SK-N-SH (cell line): Measurements from ENCODE around the gene DDI2. TPM values are rescaled to one million over a fixed set of nuclear protein-coding genes. Genes with fewer than 3 reads are reported as not detected.
"Not testable (repeated sequence)": the region's sequence is repeated elsewhere in the genome, so short reads cannot be mapped to it uniquely, and the experiment has no call there.

ENCODE experiments used
- CTCF ChIA-PET: fragments of 300-600, 350-600 bp; formaldehyde crosslinking; extraction: SDS; loops from one replicate; lab custom pipeline; 2021; lab: Yijun Ruan, JAX
- POLR2A ChIA-PET: fragments of 350-600 bp; sonication (Branson Sonifier 250); formaldehyde crosslinking; extraction: SDS; loops from one replicate; lab custom pipeline; 2020; ENCODE audit warnings: antibody characterized with exemption, inconsistent platforms; lab: Yijun Ruan, JAX
- DNase-seq: peaks from one replicate; pipeline ENCODE4 v3.0.0; 2012
- H2AFZ ChIP-seq: fragments of 200-600 bp; sonication (generic); 2 replicates; pipeline ENCODE4 v1.8.1; 2016; ENCODE audit warnings: antibody characterized with exemption, mild to moderate bottlenecking, low read depth
- H3F3A ChIP-seq: fragments of 200-600 bp; sonication (generic); replicated peaks from 2 replicates; pipeline ENCODE3; 2016; ENCODE audit warnings: antibody characterized with exemption, mild to moderate bottlenecking; ENCODE audit not compliant: insufficient read depth
- H3K27ac ChIP-seq, 2 experiments: fragments of 200-500 bp in 1 of 2; fragments of 200-600 bp in 1 of 2; sonication (Bioruptor generic) in 1 of 2; sonication (generic), shearing (Covaris generic) in 1 of 2; 2 replicates each; pipeline versions ENCODE4 v1.5.1 to v1.6.1; 2014 to 2016; ENCODE audit warnings: low read depth in 2 of 2, inconsistent platforms in 1 of 2, low read length in 1 of 2, mild to moderate bottlenecking in 1 of 2, mixed read lengths in 1 of 2
- H3K27me3 ChIP-seq: fragments of 200-600 bp; sonication (generic), shearing (Covaris generic); 2 replicates; pipeline ENCODE4 v1.6.1; 2016; ENCODE audit warnings: mixed run types; ENCODE audit not compliant: insufficient read depth
- H3K36me3 ChIP-seq, 2 experiments: fragments of 200-500 bp in 1 of 2; fragments of 200-600 bp in 1 of 2; sonication (Bioruptor generic) in 1 of 2; sonication (generic) in 1 of 2; replicated peaks in 1 of 2; 2 replicates each; pipeline versions ENCODE3 to v1.5.1; 2014 to 2016; ENCODE audit warnings: low read length in 1 of 2, mild to moderate bottlenecking in 1 of 2; ENCODE audit not compliant: insufficient read depth in 2 of 2, control insufficient read depth in 1 of 2
- H3K4me1 ChIP-seq, 2 experiments: fragments of 200-500 bp in 1 of 2; fragments of 200-600 bp in 1 of 2; sonication (Bioruptor generic) in 1 of 2; sonication (generic), shearing (Covaris generic) in 1 of 2; 2 replicates each; pipeline versions ENCODE4 v1.5.1 to v1.6.1; 2014 to 2016; ENCODE audit warnings: low read depth in 1 of 2, low read length in 1 of 2, mixed run types in 1 of 2; ENCODE audit not compliant: insufficient read depth in 2 of 2, control insufficient read depth in 1 of 2
- H3K4me2 ChIP-seq: fragments of 200-600 bp; sonication (generic), shearing (Covaris generic); 2 replicates; pipeline ENCODE4 v1.6.1; 2017; ENCODE audit warnings: mixed run types
- H3K4me3 ChIP-seq, 2 experiments: fragments of 200-500 bp in 1 of 2; fragments of 200-600 bp in 1 of 2; sonication (Bioruptor generic) in 1 of 2; sonication (generic), shearing (Covaris generic) in 1 of 2; 2 replicates each; pipeline versions ENCODE4 v1.5.1 to v1.8.1; 2014 to 2016; ENCODE audit warnings: low read depth in 2 of 2, inconsistent platforms in 1 of 2, low read length in 1 of 2, mild to moderate bottlenecking in 1 of 2, mixed read lengths in 1 of 2, moderate library complexity in 1 of 2
- H3K79me2 ChIP-seq: fragments of 200-600 bp; sonication (generic); 2 replicates; pipeline ENCODE4 v1.8.1; 2017; ENCODE audit warnings: mild to moderate bottlenecking; ENCODE audit not compliant: insufficient read depth
- H3K9ac ChIP-seq: fragments of 200-600 bp; sonication (generic); 2 replicates; pipeline ENCODE4 v1.6.1; 2017; ENCODE audit warnings: mixed run types
- H3K9me2 ChIP-seq: fragments of 200-600 bp; sonication (generic); 2 replicates; pipeline ENCODE4 v1.6.1; 2017; ENCODE audit warnings: mixed run types
- H3K9me3 ChIP-seq: fragments of 200-600 bp; sonication (generic); 2 replicates; pipeline ENCODE4 v1.6.1; 2017; ENCODE audit warnings: mixed run types, mild to moderate bottlenecking, moderate library complexity
- H4K20me1 ChIP-seq: fragments of 200-600 bp; sonication (generic); 2 replicates; pipeline ENCODE4 v1.6.1; 2017; ENCODE audit warnings: mild to moderate bottlenecking, mixed run types; ENCODE audit not compliant: insufficient read depth
- ELF1 ChIP-seq: IDR thresholded peaks from 2 replicates; pipeline ENCODE4 v1.4.0; 2012
- EP300 ChIP-seq, 2 experiments: IDR thresholded peaks; 2 replicates each; pipeline versions ENCODE4 v1.4.0 to v1.6.1; 2012; ENCODE audit warnings: borderline replicate concordance in 1 of 2, low read depth in 1 of 2, low read length in 1 of 2
- FOSL2 ChIP-seq: IDR thresholded peaks from 2 replicates; pipeline ENCODE4 v1.4.0; 2012; ENCODE audit warnings: low read depth, mild to moderate bottlenecking, moderate library complexity, borderline replicate concordance
- FOXM1 ChIP-seq: IDR thresholded peaks from 2 replicates; pipeline ENCODE4 v1.4.0; 2012; ENCODE audit warnings: low read depth, mild to moderate bottlenecking
- GATA2 ChIP-seq: sonication (generic); formaldehyde crosslinking; IDR thresholded peaks from 2 replicates; pipeline ENCODE4 v1.5.0; 2020; ENCODE audit warnings: mild to moderate bottlenecking, missing genetic modification reagents
- MEF2A ChIP-seq: IDR thresholded peaks from 2 replicates; pipeline ENCODE4 v1.4.0; 2012; ENCODE audit warnings: low read depth, borderline replicate concordance
- MXI1 ChIP-seq: IDR thresholded peaks from 2 replicates; pipeline ENCODE4 v1.6.1; 2012; ENCODE audit warnings: mild to moderate bottlenecking, low read depth, low read length, improper control_type of control experiment
- RAD21 ChIP-seq: IDR thresholded peaks from 2 replicates; pipeline ENCODE4 v1.6.1; 2012; ENCODE audit warnings: mild to moderate bottlenecking, low read length
- RFX5 ChIP-seq: IDR thresholded peaks from 2 replicates; pipeline ENCODE4 v1.6.1; 2012; ENCODE audit warnings: mild to moderate bottlenecking, improper control_type of control experiment, low read length
- TEAD4 ChIP-seq: IDR thresholded peaks from 2 replicates; pipeline ENCODE4 v1.4.0; 2012; ENCODE audit warnings: mild to moderate bottlenecking, borderline replicate concordance; ENCODE audit not compliant: insufficient read depth
- USF2 ChIP-seq: fragments of 150-350 bp; IDR thresholded peaks from 2 replicates; pipeline ENCODE4 v1.6.1; 2017; ENCODE audit warnings: antibody characterized with exemption, low read length, low read depth, borderline replicate concordance
- YY1 ChIP-seq: IDR thresholded peaks from 2 replicates; pipeline ENCODE4 v1.4.0; 2012; ENCODE audit warnings: low read depth, mild to moderate bottlenecking
- WGBS: methylation state at CpG from one replicate; pipeline ENCODE4 v1.1.6; 2017; ENCODE audit warnings: low lambda C conversion rate; 5-methylcytosine and 5-hydroxymethylcytosine counted together
- polyA plus RNA-seq, 3 experiments: library from polyadenylated mRNA; depleted of rRNA; stranded (reverse); fragments of >200 nt; gene quantifications; 2 replicates each; pipeline ENCODE4 v1.2.3, GENCODE V29; 2012

DDI2 gene
- polyA plus RNA-seq, 1 of the 3 experiments (the other 2 are of a cell fraction) = 2.8 TPM

- 94% methylated on average over 2 of the region's 2 CpGs for WGBS
- no peak for DNase-seq
- Histone ChIP-seq H4K20me1 (peaks cover 49% of the 10 kb centered on the region), H3K79me2 (peaks cover 95% of the 10 kb centered on the region), H3K9me3 (no peaks in the 10 kb centered on the region), H3K9me2 (no peaks in the 10 kb centered on the region), H3K27ac (no peak overlapping the region), H3K27me3 (no peaks in the 10 kb centered on the region), H3K4me3 (no peak overlapping the region), H3K4me2 (no peak overlapping the region), H3F3A (peaks cover 9% of the 10 kb centered on the region), H2AFZ (no peak overlapping the region), H3K4me1 (peaks cover 0 to 3% of the 10 kb centered on the region in 2 experiments; a peak in 1 of 4 replicates), H3K9ac (no peak overlapping the region), H3K36me3 (no peaks in the 10 kb centered on the region)
- ChIA-PET POLR2A (no interaction called here), CTCF (interaction anchor here (1.2 kb wide), 1 partner anchor 43 kb away, joined by 4 read pairs; no protein-coding TSS in a partner anchor)
- TF ChIP-seq TEAD4 (no peak), USF2 (no peak), MXI1 (no peak), FOSL2 (no peak), GATA2 (CRISPR knock-in tag) (no peak), FOXM1 (no peak)
Observed at GRCh38 chr1:15698201-15698600, 80.9 kb downstream of the DDI2 start.

GRCh38 chr1:15699321-15699720, 82.1 kb downstream of the DDI2 start:
- H3K9me2 ChIP-seq, DNase-seq, H3K27me3 ChIP-seq, POLR2A ChIA-PET, H3K4me1 ChIP-seq, H3K27ac ChIP-seq, H3K4me3 ChIP-seq, H3K36me3 ChIP-seq, H2AFZ ChIP-seq, H3K9ac ChIP-seq, H3K4me2 ChIP-seq, H3K9me3 ChIP-seq: not testable (repeated sequence)
- WGBS = 96% methylated on average over 4 of the region's 4 CpGs
- Histone ChIP-seq H3K79me2 (peaks cover 93% of the 10 kb centered on the region), H4K20me1 (peaks cover 44% of the 10 kb centered on the region), H3F3A (peaks cover 12% of the 10 kb centered on the region)
- CTCF ChIA-PET = interaction anchor here (0.7 kb wide), 1 partner anchor 55 kb away, joined by 3 read pairs; no protein-coding TSS in a partner anchor

DNA sequence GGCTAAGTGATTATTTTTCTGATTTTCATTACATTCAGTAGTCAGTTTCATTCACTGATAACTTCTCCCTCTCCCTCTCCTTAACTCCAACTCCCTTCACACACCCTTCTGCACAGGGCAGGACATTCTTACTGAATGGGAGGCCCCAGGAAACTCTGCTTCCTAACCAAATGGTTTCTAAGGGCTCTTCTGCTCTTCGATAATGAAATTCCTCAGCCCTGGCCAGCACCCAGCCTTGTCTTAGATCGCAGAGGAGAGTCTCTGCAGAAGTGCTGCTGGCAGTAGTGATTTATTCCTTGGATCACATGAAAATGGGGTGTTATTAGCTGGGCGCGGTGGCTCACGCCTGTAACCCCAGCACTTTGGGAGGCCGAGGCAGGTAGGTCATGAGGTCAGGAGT, 83.2 kb downstream of the DDI2 start:
- ChIA-PET POLR2A (no interaction called here), CTCF (interaction anchor here (1.1 to 1.5 kb wide), 2 partner anchors 15 to 40 kb away, joined by 3 to 4 read pairs; no protein-coding TSS in a partner anchor)
- DNase-seq = no peak
- Histone ChIP-seq H3K9me2 (no peaks in the 10 kb centered on the region), H2AFZ (no peak overlapping the region), H3K27me3 (no peaks in the 10 kb centered on the region), H3K36me3 (no peaks in the 10 kb centered on the region), H3K79me2 (peaks cover 92% of the 10 kb centered on the region), H3F3A (peaks cover 12% of the 10 kb centered on the region), H3K4me2 (no peak overlapping the region), H4K20me1 (peaks cover 38% of the 10 kb centered on the region), H3K27ac (no peak overlapping the region), H3K4me1 (peaks cover 0 to 6% of the 10 kb centered on the region in 2 experiments; a peak in 2 of 4 replicates), H3K9ac (no peak overlapping the region), H3K9me3 (no peaks in the 10 kb centered on the region), H3K4me3 (no peak overlapping the region)
- WGBS = 97% methylated on average over 6 of the region's 6 CpGs
- TF ChIP-seq RFX5 = no peak
- TF ChIP-seq FOSL2 = no peak
- TF ChIP-seq YY1 = no peak
- no peak for TF ChIP-seq ELF1
- TF ChIP-seq RAD21 = no peak
- TF ChIP-seq FOXM1 = no peak
- no peak for TF ChIP-seq EP300 (IDR thresholded peaks at IDR 0.05; ENCODE audit: borderline replicate concordance in 1 of 2, low read depth in 1 of 2, low read length in 1 of 2)
- no peak for TF ChIP-seq GATA2 (CRISPR knock-in tag)
- TF ChIP-seq MEF2A = no peak
- no peak for TF ChIP-seq TEAD4
